DMS114 treated with DMSO at 0.1 percent for 48 hours (cell line): ENCODE measurements around the gene POLR3E.

ENCODE experiments used
- DNase-seq: peaks from one replicate; lab custom pipeline; 2025; ENCODE audit not compliant: unreplicated experiment; lab: John Stamatoyannopoulos, UW

Gene POLR3E

GRCh38 chr16:22315979-22316378 lies 18.8 kb downstream of the POLR3E start:
- DNase-seq = no peak

DNA sequence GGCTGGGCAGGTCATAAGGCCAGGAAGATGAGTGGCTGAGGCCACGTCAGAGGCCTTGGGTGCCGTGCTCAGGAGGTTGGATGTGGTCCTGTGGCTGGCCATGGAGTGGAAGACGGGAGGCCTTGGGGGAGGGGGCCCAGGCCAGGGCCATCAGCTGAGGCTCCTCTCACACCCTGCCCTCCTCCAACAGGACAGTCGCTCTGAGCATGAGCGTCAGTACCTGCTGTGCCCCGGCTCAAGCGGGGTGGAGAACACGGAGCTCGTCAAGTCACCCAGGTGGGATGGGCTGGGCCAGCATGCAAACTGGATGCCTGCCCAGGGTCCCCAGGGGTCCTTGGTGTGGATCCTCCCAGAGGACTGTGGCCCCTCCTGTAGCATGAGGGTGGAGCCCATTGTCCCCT lies 19.2 kb downstream of the POLR3E start:
- no peak for DNase-seq

DNA sequence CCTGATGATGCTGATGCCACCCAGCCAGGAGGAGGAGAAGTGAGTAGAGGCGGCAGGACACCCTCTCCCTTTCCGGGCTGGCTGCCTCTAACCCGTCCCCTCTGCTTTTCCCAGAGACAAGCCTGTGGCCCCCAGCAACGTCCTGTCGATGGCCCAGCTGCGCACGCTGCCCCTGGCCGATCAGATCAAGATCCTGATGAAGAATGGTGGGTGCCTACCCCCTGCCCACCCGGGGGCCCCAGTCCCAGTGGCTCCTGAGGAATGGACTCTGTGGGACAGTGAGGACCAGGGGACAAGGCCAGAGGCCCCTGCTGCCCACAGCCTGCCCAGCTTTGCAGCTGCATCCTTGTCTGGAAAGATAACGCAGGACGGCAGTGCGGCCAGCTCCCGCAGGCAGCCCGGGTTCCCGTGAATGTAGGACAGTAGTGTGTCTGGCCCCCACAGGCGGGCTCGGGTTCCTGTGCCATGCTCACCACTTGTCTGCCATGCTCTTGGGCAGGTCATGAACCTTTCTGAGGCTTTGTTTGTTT lies 19.9 kb downstream of the POLR3E start:
- no peak for DNase-seq

- no peak for DNase-seq
Observed at GRCh38 chr16:22317625-22318024, 20.4 kb downstream of the POLR3E start.

DNA sequence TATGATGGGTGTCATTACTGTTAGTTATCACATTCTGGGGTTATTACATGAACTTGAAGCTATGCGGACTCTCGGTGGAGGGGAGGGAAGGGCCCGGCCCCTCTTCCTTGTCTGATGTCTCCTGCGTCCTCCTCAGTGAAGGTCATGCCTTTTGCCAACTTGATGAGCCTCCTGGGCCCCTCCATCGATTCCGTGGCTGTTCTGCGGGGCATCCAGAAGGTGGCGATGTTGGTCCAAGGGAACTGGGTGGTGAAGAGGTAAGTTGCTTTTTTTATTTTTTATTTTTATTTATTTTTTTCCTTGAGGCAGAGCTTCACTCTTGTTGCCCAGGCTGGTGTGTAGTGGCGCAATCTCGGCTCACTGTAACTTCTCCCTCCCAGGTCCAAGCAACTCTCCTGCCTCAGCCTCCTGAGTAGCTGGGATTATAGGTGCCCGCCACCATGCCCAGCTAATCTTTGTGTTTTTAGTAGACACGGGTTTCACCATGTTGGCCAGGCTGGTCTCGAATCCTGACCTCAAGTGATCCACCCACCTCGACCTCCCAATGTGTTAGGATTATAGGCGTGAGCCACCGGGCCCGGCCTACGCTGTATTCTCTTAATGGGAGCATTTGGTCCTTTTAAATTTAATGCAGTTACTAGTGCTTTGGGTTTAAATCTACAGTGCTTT lies 21.6 kb downstream of the POLR3E start:
- DNase-seq = no peak

- no peak for DNase-seq
Observed at GRCh38 chr16:22320572-22321339, 23.5 kb downstream of the POLR3E start.

DNA sequence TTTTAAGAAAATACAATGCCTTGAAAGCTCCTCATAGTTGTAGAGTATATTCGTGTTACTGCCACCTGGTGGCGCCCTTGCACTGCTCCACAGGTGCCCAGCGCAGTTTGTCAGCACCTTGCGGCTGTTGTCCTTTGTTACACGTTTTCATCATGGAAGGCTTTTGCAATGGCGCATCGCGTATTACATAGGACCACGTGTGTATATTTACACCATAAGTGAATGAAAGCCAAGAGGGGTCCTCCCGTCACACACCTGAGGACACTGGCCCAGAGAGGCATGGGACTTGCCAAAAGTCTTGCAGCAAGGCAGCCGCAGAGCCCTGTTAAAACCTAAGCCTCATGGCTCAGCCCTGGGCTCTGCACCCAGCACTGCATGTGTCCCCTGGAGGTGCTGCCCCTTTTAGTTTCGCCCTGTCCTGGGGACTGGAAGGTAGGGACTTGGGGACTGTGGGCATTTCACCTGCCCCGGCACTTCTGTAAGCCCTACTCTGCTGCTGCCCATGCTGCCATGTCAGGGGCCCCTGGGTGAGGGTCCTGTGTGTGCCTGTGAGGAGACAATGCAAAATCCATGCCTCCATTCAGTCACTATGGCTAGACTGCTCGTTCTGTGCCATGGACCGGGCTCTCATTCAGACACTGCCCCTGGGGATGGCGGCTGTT lies 24.3 kb downstream of the POLR3E start:
- peak; percentile 21 for DNase-seq

DNA sequence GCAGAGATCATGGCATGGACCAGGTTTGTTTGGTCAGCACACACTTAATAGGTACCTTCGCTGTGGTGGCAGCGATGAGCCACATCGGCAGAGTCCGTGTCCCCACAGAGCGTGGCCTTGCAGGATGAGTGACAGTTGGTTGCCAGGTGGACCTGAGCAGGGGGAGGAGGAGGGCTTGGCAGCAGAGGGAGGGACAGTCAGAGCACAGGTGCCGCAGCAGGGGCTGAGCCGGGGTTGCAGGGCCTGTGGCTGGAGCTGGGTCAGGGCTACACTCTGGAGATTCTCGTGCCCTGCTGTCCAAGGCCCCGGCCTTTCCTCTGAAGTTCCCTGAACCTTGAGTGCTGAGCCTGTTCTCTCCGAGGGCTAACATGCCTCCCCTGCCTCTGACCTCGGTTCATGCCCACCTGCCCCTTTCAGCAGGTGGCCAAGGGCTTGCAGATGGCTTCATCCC lies 24.8 kb downstream of the POLR3E start:
- DNase-seq = no peak

DNA sequence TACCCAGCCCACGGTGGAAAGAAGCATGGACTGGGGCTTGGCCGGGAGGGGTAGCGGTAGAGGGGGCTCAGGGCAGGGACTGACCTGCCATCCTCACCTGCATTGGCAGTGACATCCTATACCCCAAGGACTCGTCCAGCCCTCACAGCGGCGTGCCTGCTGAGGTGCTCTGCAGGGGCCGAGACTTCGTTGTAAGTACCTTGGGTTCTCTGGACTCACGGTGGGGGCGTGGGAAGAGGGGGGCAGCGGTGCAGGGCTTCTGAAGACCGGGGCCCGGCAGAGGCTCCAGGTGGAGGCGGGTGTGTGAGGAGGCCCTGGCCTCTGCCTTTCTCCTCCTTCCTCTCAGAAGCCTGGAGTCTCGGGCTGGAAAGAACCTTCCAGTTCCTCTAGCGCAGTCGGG lies 25.5 kb downstream of the POLR3E start:
- DNase-seq = no peak

DNA sequence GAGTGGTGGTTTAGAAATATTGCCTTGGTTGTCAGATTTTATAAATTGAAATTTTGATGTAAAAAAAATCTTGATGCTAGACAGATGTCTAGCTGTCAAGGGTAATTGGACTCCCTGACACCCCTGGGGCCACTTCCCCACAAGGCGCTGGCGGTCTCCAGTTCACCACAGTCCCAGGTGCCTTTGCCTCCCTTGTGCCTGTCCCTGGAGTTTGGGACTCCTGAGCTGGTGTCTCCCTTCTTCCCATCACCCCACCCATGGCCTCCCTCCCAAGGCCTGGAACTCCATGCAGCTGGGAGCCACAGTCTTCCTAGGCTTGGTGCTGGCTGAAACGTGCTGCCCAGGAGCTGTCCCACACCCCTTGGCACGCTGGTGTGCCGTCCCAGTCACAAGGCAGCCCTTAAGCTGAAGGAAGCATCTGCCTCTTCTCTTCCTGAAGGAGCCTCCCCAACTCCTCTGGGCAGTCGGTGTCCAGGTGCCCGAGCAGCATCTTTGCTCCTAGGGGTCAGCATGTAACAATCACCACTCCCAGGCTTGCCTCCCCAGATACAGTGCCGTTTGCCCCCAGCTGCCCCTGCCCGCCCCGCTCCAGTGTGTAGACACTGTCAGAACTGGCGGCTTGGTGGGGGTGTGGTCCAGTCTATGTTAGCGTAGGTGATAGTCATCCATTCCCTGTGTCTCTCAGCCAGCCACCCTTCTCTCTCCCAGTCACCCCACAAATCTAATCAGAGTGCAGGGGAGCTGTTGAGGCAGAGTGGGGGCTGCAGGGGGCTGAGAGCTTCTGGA lies 26.2 kb downstream of the POLR3E start:
- DNase-seq = no peak

GRCh38 chr16:22323959-22324786 lies 27.0 kb downstream of the POLR3E start:
- DNase-seq = no peak

DNA sequence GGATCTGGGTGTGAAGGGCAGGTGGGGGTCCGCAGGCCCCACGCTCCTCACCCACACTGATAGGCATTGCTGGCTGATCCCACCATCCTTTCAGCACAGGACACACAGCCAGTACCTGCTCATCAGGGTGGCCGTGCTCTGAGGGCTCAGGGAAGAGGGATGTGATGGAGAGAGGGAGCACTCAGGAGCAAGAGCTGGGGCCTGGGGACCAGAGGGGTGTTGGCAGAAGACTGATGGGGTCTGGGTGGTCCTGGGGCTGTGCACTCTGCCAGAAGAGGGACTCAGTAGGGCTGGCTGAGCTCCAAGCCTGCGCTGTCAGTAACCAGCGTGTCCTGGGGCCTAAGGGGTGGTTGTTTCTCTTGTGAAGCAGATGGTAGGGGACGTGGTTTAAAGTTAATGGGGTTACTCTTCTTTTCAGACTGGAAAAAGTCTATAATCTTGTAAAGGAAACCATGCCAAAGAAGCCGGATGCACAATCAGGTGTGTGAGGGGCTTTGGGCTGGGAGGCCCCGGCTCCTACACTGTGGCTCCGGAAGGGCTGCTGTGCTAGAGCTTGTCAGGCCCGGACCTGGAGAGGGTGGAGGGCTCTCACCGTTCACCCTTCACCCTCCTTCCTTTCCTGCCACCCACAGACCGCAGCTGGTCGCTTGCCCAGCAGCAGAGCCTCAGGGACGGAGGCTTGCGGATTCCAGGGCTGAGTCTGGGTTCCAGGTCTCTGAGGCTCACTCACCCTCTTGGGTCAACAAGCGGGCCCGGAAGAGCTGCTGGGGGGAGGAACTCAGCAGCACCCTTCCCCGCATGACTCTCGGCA lies 27.8 kb downstream of the POLR3E start:
- DNase-seq = no peak

DNA sequence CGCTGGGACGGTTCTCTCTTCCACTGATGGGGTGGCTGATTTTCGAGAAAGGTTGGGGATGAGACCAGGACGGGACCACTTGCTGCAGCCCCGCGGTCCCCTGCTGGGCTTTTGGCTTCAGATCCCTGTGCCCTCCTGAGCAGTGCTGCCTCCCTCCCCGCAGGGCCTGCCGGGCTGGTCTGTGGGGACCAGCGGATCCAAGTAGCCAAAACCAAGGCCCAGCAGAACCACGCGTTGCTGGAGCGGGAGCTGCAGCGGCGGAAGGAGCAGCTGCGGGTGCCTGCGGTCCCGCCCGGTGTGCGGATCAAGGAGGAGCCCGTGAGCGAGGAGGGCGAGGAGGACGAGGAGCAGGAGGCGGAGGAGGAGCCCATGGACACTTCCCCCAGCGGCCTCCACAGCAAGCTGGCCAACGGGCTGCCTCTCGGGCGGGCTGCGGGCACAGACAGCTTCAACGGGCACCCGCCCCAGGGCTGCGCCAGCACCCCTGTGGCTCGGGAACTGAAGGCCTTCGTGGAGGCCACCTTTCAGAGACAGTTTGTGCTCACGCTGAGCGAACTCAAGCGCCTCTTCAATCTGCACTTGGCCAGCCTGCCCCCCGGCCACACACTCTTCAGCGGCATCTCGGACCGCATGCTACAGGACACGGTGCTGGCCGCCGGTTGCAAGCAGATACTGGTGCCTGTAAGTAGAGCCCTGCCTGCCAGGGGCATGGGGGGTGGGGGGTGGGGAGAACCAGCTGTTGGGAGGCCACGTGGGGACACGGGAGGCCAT lies 28.6 kb downstream of the POLR3E start:
- no peak for DNase-seq

DNA sequence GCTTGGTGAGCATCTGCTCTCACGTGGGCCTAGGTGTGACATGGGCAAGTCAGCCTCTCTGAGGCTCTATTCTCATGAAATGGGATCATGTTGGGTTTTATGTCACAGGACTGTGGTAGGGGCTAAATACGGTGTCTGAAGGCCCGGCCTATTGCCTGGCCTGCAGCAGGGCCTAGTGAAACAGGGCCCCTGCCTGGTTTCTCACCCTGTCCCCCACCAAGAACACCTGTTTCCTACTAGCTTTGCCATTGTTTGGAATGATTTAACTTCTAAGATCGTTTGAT lies 29.1 kb downstream of the POLR3E start:
- DNase-seq = no peak

DNA sequence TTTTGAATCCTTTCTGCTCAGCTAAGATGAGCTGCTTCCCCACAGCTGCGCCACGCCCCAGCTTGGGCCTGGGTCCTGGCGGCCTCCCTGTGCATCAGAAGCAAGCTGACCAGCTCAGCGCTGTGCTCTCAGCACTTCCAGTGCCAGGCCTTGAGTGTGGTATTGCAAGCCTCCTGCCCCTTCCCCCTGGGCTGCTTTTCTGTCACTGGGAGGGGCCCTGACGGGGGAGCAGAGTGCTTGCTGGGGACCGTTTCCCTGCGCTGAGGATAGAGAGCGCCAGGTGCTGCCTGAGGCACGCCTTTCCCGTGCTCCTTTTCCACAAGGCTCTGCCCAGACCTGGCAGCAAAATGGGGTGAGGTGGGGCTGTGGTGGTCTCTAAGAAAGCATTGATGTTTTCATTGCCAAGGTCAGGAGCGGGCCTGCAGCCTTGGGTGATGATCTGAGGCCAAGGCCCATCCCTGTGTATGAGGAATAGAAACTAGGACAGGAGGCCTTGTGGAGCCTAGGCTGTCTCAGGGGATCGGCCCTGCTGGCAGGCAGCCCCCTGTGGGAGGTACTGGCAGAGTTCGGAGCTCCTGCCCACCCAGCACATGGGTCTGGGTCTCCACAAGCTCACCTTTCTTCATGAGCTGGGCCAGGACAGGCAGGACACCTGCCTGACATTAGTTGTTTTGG lies 29.7 kb downstream of the POLR3E start:
- DNase-seq = no peak

GRCh38 chr16:22327446-22327775 lies 30.2 kb downstream of the POLR3E start:
- DNase-seq = no peak

DNA sequence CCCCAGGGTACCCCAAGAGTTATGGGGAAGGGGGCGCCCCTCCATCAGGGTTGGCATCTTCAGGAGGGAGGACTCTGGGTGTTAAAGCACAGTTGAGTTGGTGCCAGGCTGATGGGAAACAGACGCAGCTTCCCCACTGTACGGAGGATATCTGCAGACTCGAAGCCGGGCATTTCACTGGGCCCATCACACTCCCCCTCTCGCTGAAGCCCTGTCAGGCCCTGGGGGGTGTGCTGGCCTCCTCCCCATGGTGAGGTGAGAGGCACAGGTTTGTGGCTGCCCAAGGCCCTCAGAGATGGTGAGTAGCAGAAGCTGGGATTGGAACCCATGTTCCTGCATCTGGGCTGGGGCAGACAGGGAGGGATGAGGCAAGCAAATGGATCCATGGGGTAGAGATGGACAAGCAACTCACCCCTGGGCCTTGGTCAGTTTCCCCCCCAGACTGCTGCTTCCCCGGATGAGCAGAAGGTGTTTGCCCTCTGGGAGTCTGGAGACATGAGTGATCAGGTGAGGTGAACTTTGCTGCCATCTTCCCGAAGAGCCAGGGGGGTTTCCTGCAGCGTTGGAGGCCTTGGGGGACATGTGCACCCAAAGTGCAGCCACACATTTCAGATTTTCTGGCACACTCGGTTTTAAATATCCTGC lies 31.0 kb downstream of the POLR3E start:
- no peak for DNase-seq

DNA sequence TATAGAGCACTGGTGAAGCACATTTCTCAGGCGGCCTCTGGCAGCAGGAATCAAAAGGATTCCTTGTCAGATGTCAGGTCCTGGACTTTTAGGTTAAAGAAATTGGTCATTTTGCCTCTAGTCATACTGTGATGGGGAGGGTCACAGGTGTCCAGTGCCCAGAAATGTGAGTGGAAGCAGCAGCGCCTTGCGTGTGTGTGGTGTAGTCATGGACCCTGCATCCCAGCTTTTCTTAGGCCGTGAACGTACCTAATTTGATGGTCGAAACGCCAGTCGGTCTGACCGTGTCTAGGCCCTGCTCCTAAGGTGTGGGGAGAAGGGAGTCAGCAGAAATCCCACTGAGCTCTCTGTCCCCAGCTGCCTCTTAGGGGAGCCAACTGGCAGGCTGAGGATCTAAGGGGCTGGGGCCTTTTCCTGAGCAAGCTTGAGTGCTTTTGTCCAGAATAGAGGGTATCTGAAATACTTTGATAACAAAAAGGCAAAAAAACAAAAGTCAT lies 32.0 kb downstream of the POLR3E start:
- DNase-seq = no peak
